ENCODE results near the gene FOXJ3.

Gene FOXJ3

GRCh38 chr1:42290130-42290529 lies 44.9 kb downstream of the FOXJ3 start:
- Histone ChIP-seq H3K4me3 (no peak overlapping the region), H3K27ac (no peak overlapping the region)
- no peak for TF ChIP-seq CTCF (IDR thresholded peaks at IDR 0.05)
- DNase-seq (ENCODE audit: low spot score) = no peak

- no peak overlapping the region for H3K27ac ChIP-seq
- TF ChIP-seq CTCF (IDR thresholded peaks at IDR 0.05) = no peak
- no peak for DNase-seq (ENCODE audit: low spot score)
- no peak overlapping the region for H3K4me3 ChIP-seq
These were observed 46.6 kb downstream of the FOXJ3 start for GRCh38 chr1:42288311-42288985.

- Histone ChIP-seq H3K27ac (no peak overlapping the region), H3K4me3 (no peak overlapping the region)
- no peak for TF ChIP-seq CTCF (IDR thresholded peaks at IDR 0.05)
- no peak for DNase-seq (ENCODE audit: low spot score)
These were observed 52.0 kb downstream of the FOXJ3 start for GRCh38 chr1:42282867-42283583.

- no peak overlapping the region for H3K27ac ChIP-seq
- no peak for DNase-seq (ENCODE audit: low spot score)
- TF ChIP-seq CTCF (IDR thresholded peaks at IDR 0.05) = no peak
- H3K4me3 ChIP-seq = no peak overlapping the region
These were observed 52.9 kb downstream of the FOXJ3 start for GRCh38 chr1:42282024-42282579.

- TF ChIP-seq CTCF (IDR thresholded peaks at IDR 0.05) = no peak
- Histone ChIP-seq H3K27ac (no peak overlapping the region), H3K4me3 (no peak overlapping the region)
- DNase-seq (ENCODE audit: low spot score) = no peak
These were observed 54.2 kb downstream of the FOXJ3 start for GRCh38 chr1:42280821-42281220.

- H3K4me3 ChIP-seq = no peak overlapping the region
- DNase-seq (ENCODE audit: low spot score) = no peak
- no peak for TF ChIP-seq CTCF (IDR thresholded peaks at IDR 0.05)
- no peak overlapping the region for H3K27ac ChIP-seq
These were observed 56.0 kb downstream of the FOXJ3 start for GRCh38 chr1:42279055-42279454.

- Histone ChIP-seq H3K4me3 (no peak overlapping the region), H3K27ac (no peak overlapping the region)
- DNase-seq (ENCODE audit: low spot score) = no peak
- TF ChIP-seq CTCF (IDR thresholded peaks at IDR 0.05) = no peak
These were observed 62.1 kb downstream of the FOXJ3 start for GRCh38 chr1:42272920-42273319.

Data from coronary artery (tissue), 2 donors.